Liver (tissue), 9 donors: ENCODE results near the gene CCND1. TPM values are rescaled to one million over a fixed set of nuclear protein-coding genes. Genes with fewer than 3 reads are reported as not detected.

ENCODE experiments used
- DNase-seq: peaks from one replicate; pipeline ENCODE4 v3.0.0-alpha.2; 2017; ENCODE audit warnings: low spot score
- H3K27ac ChIP-seq, 2 donors: one replicate each; pipeline ENCODE4 v1.7.0; 2013; ENCODE audit warnings: inconsistent platforms in 2 of 2, low read length in 2 of 2, control low read depth in 1 of 2, low read depth in 1 of 2, mild to moderate bottlenecking in 1 of 2
- H3K27me3 ChIP-seq, 4 donors: one replicate each; pipeline versions ENCODE4 v1.6.1 to v1.7.0; 2013; ENCODE audit warnings: low read length in 3 of 4, inconsistent platforms in 1 of 4, mild to moderate bottlenecking in 1 of 4, moderate library complexity in 1 of 4; ENCODE audit not compliant: control insufficient read depth in 4 of 4, insufficient read depth in 4 of 4
- H3K36me3 ChIP-seq, 4 donors: one replicate each; pipeline versions ENCODE4 v1.6.1 to v1.7.0; 2013; ENCODE audit warnings: low read length in 3 of 4, mild to moderate bottlenecking in 3 of 4, low read depth in 1 of 4, moderate library complexity in 1 of 4; ENCODE audit not compliant: control insufficient read depth in 4 of 4, insufficient read depth in 3 of 4
- H3K4me1 ChIP-seq, 4 donors: one replicate each; pipeline versions ENCODE4 v1.6.1 to v1.7.0; 2013; ENCODE audit warnings: low read length in 3 of 4, mild to moderate bottlenecking in 3 of 4, moderate library complexity in 1 of 4; ENCODE audit not compliant: control insufficient read depth in 4 of 4, insufficient read depth in 4 of 4
- H3K4me3 ChIP-seq, 3 donors: one replicate each; pipeline versions ENCODE4 v1.6.1 to v1.7.0; 2013; ENCODE audit warnings: low read length in 3 of 3, control low read depth in 1 of 3, low read depth in 1 of 3, mild to moderate bottlenecking in 1 of 3
- H3K9ac ChIP-seq, 2 donors: one replicate each; pipeline ENCODE4 v1.7.0; 2013; ENCODE audit warnings: low read length in 2 of 2, mild to moderate bottlenecking in 2 of 2, moderate library complexity in 2 of 2, control low read depth in 1 of 2, low read depth in 1 of 2
- H3K9me3 ChIP-seq, 4 donors: one replicate each; pipeline versions ENCODE4 v1.6.1 to v1.7.0; 2013; ENCODE audit warnings: low read length in 3 of 4; ENCODE audit not compliant: control insufficient read depth in 4 of 4
- ATF3 ChIP-seq: IDR thresholded peaks from 2 replicates; pipeline ENCODE4 v1.6.1; 2016; ENCODE audit warnings: antibody characterized with exemption
- CTCF ChIP-seq: fragments of 150-350 bp; IDR thresholded peaks from 2 replicates; pipeline ENCODE4 v1.5.1; 2017; ENCODE audit warnings: improper control_type of control experiment, low read depth, low read length; ENCODE audit not compliant: missing input control
- EGR1 ChIP-seq, 2 donors: IDR thresholded peaks; 2 replicates each; pipeline ENCODE4 v1.6.1; 2016 to 2018; ENCODE audit warnings: antibody characterized with exemption in 2 of 2, low read depth in 2 of 2
- FOXA1 ChIP-seq: IDR thresholded peaks from 2 replicates; pipeline ENCODE4 v1.6.1; 2016; ENCODE audit warnings: antibody characterized with exemption
- FOXA2 ChIP-seq: IDR thresholded peaks from 2 replicates; pipeline ENCODE4 v1.6.1; 2016; ENCODE audit warnings: antibody characterized with exemption
- GABPA ChIP-seq, 2 donors: IDR thresholded peaks in 1 of 2; conservative IDR thresholded peaks in 1 of 2; 2 replicates each; pipeline ENCODE4 v1.6.1; 2016; ENCODE audit warnings: antibody characterized with exemption in 2 of 2, mild to moderate bottlenecking in 1 of 2, moderate library complexity in 1 of 2
- HNF4A ChIP-seq, 2 donors: conservative IDR thresholded peaks; 2 replicates each; pipeline ENCODE4 v1.6.1; 2016; ENCODE audit warnings: antibody characterized with exemption in 2 of 2, mild to moderate bottlenecking in 2 of 2
- HNF4G ChIP-seq: IDR thresholded peaks from 2 replicates; pipeline ENCODE4 v1.6.1; 2016; ENCODE audit warnings: antibody characterized with exemption
- JUND ChIP-seq, 2 donors: IDR thresholded peaks; 2 replicates each; pipeline ENCODE4 v1.6.1; 2016; ENCODE audit warnings: antibody characterized with exemption in 2 of 2
- MAX ChIP-seq: IDR thresholded peaks from 2 replicates; pipeline ENCODE4 v1.6.1; 2016; ENCODE audit warnings: antibody characterized with exemption
- NR2F2 ChIP-seq: IDR thresholded peaks from 2 replicates; pipeline ENCODE4 v1.6.1; 2016; ENCODE audit warnings: antibody characterized with exemption
- RAD21 ChIP-seq, 2 donors: IDR thresholded peaks; 2 replicates each; pipeline ENCODE4 v1.6.1; 2016; ENCODE audit warnings: antibody characterized with exemption in 2 of 2, mild to moderate bottlenecking in 2 of 2
- REST ChIP-seq: IDR thresholded peaks from 2 replicates; pipeline ENCODE4 v1.6.1; 2016; ENCODE audit warnings: antibody characterized with exemption, mild to moderate bottlenecking
- YY1 ChIP-seq: IDR thresholded peaks from 2 replicates; pipeline ENCODE4 v1.6.1; 2016; ENCODE audit warnings: antibody characterized with exemption, mild to moderate bottlenecking
- ZBTB33 ChIP-seq: IDR thresholded peaks from 2 replicates; pipeline ENCODE4 v1.6.1; 2016; ENCODE audit warnings: antibody characterized with exemption
- WGBS: extraction: QIAGEN DNeasy Blood & Tissue Kit; methylation state at CpG from one replicate; pipeline ENCODE4 v1.1.7; 2013; 5-methylcytosine and 5-hydroxymethylcytosine counted together
- polyA plus RNA-seq, 2 donors: library from polyadenylated mRNA; stranded (reverse) in 1 of 2; unstranded in 1 of 2; fragments of 200-250 nt in 1 of 2; fragments of >200 nt in 1 of 2; fragmentation: Nextera tagmentation in 1 of 2; extraction: Ambion mirVana in 1 of 2; gene quantifications; one replicate each; pipeline versions ENCODE4 v1.2.1 to v1.2.3, GENCODE V29; 2013 to 2015
- total RNA-seq, 2 donors: library from RNA; depleted of rRNA; stranded (reverse); fragments of >200 nt; gene quantifications; one replicate each; pipeline ENCODE4 v1.2.3, GENCODE V29; 2014
- donor health status: healthy.
- donor health status: healthy.
- donor health status: healthy.
- donor health status: healthy.
- donor health status: healthy.

Gene CCND1
- total and polyA plus RNA-seq, 4 donors, result 28.9 to 100 (median 53.3) TPM

- WGBS, result 92% methylated on average over 12 of the region's 12 CpGs
- DNase-seq, result no peak
- Histone ChIP-seq H3K9me3 (no peaks in the 10 kb centered on the region), H3K27ac (no peak overlapping the region), H3K4me1 (no peaks in the 10 kb centered on the region), H3K36me3 (no peaks in the 10 kb centered on the region), H3K9ac (no peak overlapping the region), H3K27me3 (no peaks in the 10 kb centered on the region), H3K4me3 (no peak overlapping the region)
- TF ChIP-seq FOXA1 (no peak), ATF3 (no peak), HNF4A (conservative IDR thresholded peaks at IDR 0.05) (no peak), NR2F2 (no peak), HNF4G (no peak), REST (no peak), RAD21 (IDR thresholded peaks at IDR 0.05) (no peak), FOXA2 (no peak), JUND (IDR thresholded peaks at IDR 0.05) (no peak), ZBTB33 (no peak)
Observed at GRCh38 chr11:69601011-69601975, 39.7 kb upstream of the CCND1 start.

- Histone ChIP-seq H3K9ac (no peak overlapping the region), H3K27me3 (no peaks in the 10 kb centered on the region), H3K4me3 (no peak overlapping the region), H3K36me3 (no peaks in the 10 kb centered on the region), H3K4me1 (no peaks in the 10 kb centered on the region), H3K27ac (no peak overlapping the region), H3K9me3 (no peaks in the 10 kb centered on the region)
- DNase-seq, result no peak
- WGBS, result 73% methylated on average over 16 of the region's 16 CpGs
- no peak for TF ChIP-seq HNF4A (conservative IDR thresholded peaks at IDR 0.05)
- TF ChIP-seq CTCF, result no peak
- TF ChIP-seq FOXA1, result no peak
- no peak for TF ChIP-seq ZBTB33
- no peak for TF ChIP-seq MAX
- no peak for TF ChIP-seq GABPA (IDR thresholded peaks at IDR 0.05 in 1 of 2, conservative IDR thresholded peaks at IDR 0.05 in 1 of 2)
- no peak for TF ChIP-seq JUND (IDR thresholded peaks at IDR 0.05)
- TF ChIP-seq NR2F2, result no peak
- TF ChIP-seq ATF3, result no peak
- no peak for TF ChIP-seq RAD21 (IDR thresholded peaks at IDR 0.05)
- no peak for TF ChIP-seq HNF4G
- no peak for TF ChIP-seq YY1
- TF ChIP-seq FOXA2, result no peak
- no peak for TF ChIP-seq EGR1 (IDR thresholded peaks at IDR 0.05; ENCODE audit: low read depth in 2 of 2)
Observed at GRCh38 chr11:69603111-69603836, 37.7 kb upstream of the CCND1 start.
